Suprapubic skin (tissue), 4 donors: ENCODE data around the gene FGD3.

ENCODE experiments used
- CTCF ChIP-seq, 2 donors: fragments of 200-600 bp in 1 of 2; fragments of 450-650 bp in 1 of 2; sonication (generic) in 1 of 2; IDR thresholded peaks; one replicate each; pipeline ENCODE4 v1.5.1; 2016 to 2019; ENCODE audit warnings: antibody characterized with exemption in 2 of 2, mild to moderate bottlenecking in 1 of 2, moderate library complexity in 1 of 2
- EP300 ChIP-seq: sonication (generic); formaldehyde crosslinking; IDR thresholded peaks from one replicate; pipeline ENCODE4 v1.6.1; 2017; ENCODE audit warnings: antibody characterized with exemption
- POLR2A ChIP-seq, 2 donors: fragments of 450-650 bp; IDR thresholded peaks; one replicate each; pipeline ENCODE4 v1.6.1; 2017; ENCODE audit warnings: antibody characterized with exemption in 2 of 2, mild to moderate bottlenecking in 2 of 2, moderate library complexity in 2 of 2
- POLR2AphosphoS5 ChIP-seq, 3 donors: sonication (generic); formaldehyde crosslinking; IDR thresholded peaks; one replicate each; pipeline ENCODE4 v1.6.1; 2017; ENCODE audit warnings: antibody characterized with exemption in 3 of 3

- TF ChIP-seq POLR2A (IDR thresholded peaks at IDR 0.05) (no peak), POLR2AphosphoS5 (IDR thresholded peaks at IDR 0.05) (no peak), CTCF (IDR thresholded peaks at IDR 0.05) (no peak), EP300 (no peak)
Measured at GRCh38 chr9:92968081-92968480, 20.8 kb downstream of the FGD3 start.
